Keratinocyte (primary cell): ENCODE data around the gene KHDC1L. TPM values are rescaled to one million over a fixed set of nuclear protein-coding genes. Genes with fewer than 3 reads are reported as not detected.

Source experiments
- DNase-seq: peaks from one replicate; pipeline ENCODE4 v3.0.0-alpha.2; 2011; ENCODE audit warnings: low read depth, missing footprints, low spot score
- FAIRE-seq: peaks from 2 replicates; lab custom pipeline; 2011; peaks lifted over from hg19 to GRCh38; lab: Jason Lieb, UNC
- H2AFZ ChIP-seq: 2 replicates; pipeline ENCODE4 v1.6.0; 2012; ENCODE audit warnings: low read length, control low read depth, inconsistent platforms; ENCODE audit not compliant: control insufficient read depth
- H3K27ac ChIP-seq: 2 replicates; pipeline ENCODE4 v1.5.1; 2011; ENCODE audit warnings: low read length; ENCODE audit not compliant: control insufficient read depth, insufficient read depth
- H3K27me3 ChIP-seq: 3 replicates; pipeline ENCODE4 v1.6.0; 2011; ENCODE audit warnings: low read length; ENCODE audit not compliant: control insufficient read depth, insufficient read depth; ENCODE audit errors: extremely low read depth
- H3K36me3 ChIP-seq, 2 experiments: 2 replicates in 1 of 2; 3 replicates in 1 of 2; pipeline ENCODE4 v1.5.1; 2011; ENCODE audit warnings: low read length in 2 of 2, mild to moderate bottlenecking in 1 of 2; ENCODE audit not compliant: control insufficient read depth in 2 of 2, insufficient read depth in 2 of 2; ENCODE audit errors: extremely low read depth in 1 of 2
- H3K4me1 ChIP-seq: 3 replicates; pipeline ENCODE4 v1.5.1; 2011; ENCODE audit warnings: low read length; ENCODE audit not compliant: control insufficient read depth, insufficient read depth; ENCODE audit errors: extremely low read depth
- H3K4me2 ChIP-seq: 3 replicates; pipeline ENCODE4 v1.6.0; 2011; ENCODE audit warnings: low read depth, low read length; ENCODE audit not compliant: control insufficient read depth, insufficient read depth; ENCODE audit errors: extremely low read depth
- H3K4me3 ChIP-seq, 3 experiments: fragments of 200-600 bp in 1 of 3; sonication (generic) in 1 of 3; 2 replicates in 2 of 3; 3 replicates in 1 of 3; pipeline ENCODE4 v1.5.1; 2011 to 2016; ENCODE audit warnings: low read length in 3 of 3, mild to moderate bottlenecking in 3 of 3, control low read depth in 2 of 3, inconsistent platforms in 1 of 3, low read depth in 1 of 3, mixed read lengths in 1 of 3, mixed run types in 1 of 3, moderate library complexity in 1 of 3; ENCODE audit not compliant: control insufficient read depth in 2 of 3, insufficient read depth in 2 of 3; ENCODE audit errors: extremely low read depth in 1 of 3
- H3K79me2 ChIP-seq: 2 replicates; pipeline ENCODE4 v1.6.0; 2012; ENCODE audit warnings: low read length; ENCODE audit not compliant: control insufficient read depth, insufficient read depth
- H3K9ac ChIP-seq: 3 replicates; pipeline ENCODE4 v1.6.0; 2011; ENCODE audit warnings: low read length; ENCODE audit not compliant: control insufficient read depth, insufficient read depth; ENCODE audit errors: extremely low read depth
- H3K9me1 ChIP-seq: 3 replicates; pipeline ENCODE4 v1.6.0; 2011; ENCODE audit warnings: low read length; ENCODE audit not compliant: control insufficient read depth, insufficient read depth; ENCODE audit errors: extremely low read depth
- H3K9me3 ChIP-seq: 2 replicates; pipeline ENCODE4 v1.5.1; 2012; ENCODE audit warnings: low read depth, low read length; ENCODE audit not compliant: control insufficient read depth
- H4K20me1 ChIP-seq: 3 replicates; pipeline ENCODE4 v1.6.0; 2011; ENCODE audit warnings: low read length; ENCODE audit not compliant: control insufficient read depth, insufficient read depth; ENCODE audit errors: extremely low read depth
- EZH2 ChIP-seq: IDR thresholded peaks from one replicate; pipeline ENCODE4 v1.6.1; 2012; ENCODE audit warnings: inconsistent platforms, mild to moderate bottlenecking, low read length, moderate library complexity
- dilution Hi-C: fragments of 300-500 bp; cut with MboI; formaldehyde crosslinking; loops from one replicate; pipeline ENCODE4 v1.7.0; 2020; ENCODE audit warnings: low sequenced_read_pairs; ENCODE audit not compliant: extremely low pct_ligation_motif_present
- polyA plus RNA-seq, 5 experiments: library from polyadenylated mRNA; depleted of rRNA in 3 of 5; stranded (reverse) in 3 of 5; stranded (forward) in 1 of 5; unstranded in 1 of 5; fragments of >200 nt; gene quantifications; 1 replicate in 1 of 5; 2 replicates in 3 of 5; 3 replicates in 1 of 5; pipeline versions ENCODE4 v1.2.1 to v1.2.3, GENCODE V29; 2011 to 2012; ENCODE audit warnings: missing spikeins in 2 of 5, low read depth in 1 of 5, low replicate concordance in 1 of 5
- TF ChIP-seq, protein P1 (sequence below), 3 experiments: IDR thresholded peaks in 1 of 3; conservative IDR thresholded peaks in 1 of 3; optimal IDR thresholded peaks in 1 of 3; 2 replicates in 2 of 3; 3 replicates in 1 of 3; pipeline versions ENCODE3 to v1.5.1; 2011; ENCODE audit warnings: low read length in 3 of 3, mild to moderate bottlenecking in 3 of 3, moderate library complexity in 2 of 3, control low read depth in 1 of 3, inconsistent platforms in 1 of 3; ENCODE audit not compliant: insufficient read depth in 2 of 3; ENCODE audit errors: extremely low read depth in 1 of 3

KHDC1L gene
- polyA plus RNA-seq, 1 donor (not counting 4 experiments of a cell fraction or from before 2014, with no cell fraction given) = not detected

DNA sequence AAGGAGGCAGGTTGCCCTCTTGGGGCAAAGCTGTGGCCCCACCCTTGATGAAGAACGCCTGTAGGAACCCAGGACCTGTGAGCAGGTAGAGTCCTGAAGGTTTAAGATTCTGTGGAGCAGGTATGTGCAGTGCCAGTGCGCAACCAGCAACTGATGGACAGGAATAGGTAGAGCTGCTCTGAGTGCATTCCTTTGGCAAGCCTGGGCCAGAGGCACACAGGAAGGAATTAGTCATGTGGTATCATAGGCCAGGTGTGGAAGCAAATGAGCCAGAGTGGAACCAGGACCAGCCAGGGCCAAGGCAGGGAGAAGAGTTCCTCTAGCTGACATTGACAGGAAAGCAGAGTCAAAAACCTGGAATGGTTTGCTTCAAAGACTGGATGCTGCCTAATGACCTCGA lies 39.1 kb upstream of the KHDC1L start:
- FAIRE-seq = peak; percentile 99
- no peaks in the 10 kb centered on the region for H4K20me1 ChIP-seq
- H3K79me2 ChIP-seq = peaks cover 21% of the 10 kb centered on the region
- H3K4me2 ChIP-seq = peak overlapping the region; percentile 80
- H3K27me3 ChIP-seq = no peaks in the 10 kb centered on the region
- H3K36me3 ChIP-seq = peaks cover 0 to 1% of the 10 kb centered on the region in 2 experiments
- H3K9ac ChIP-seq = no peak overlapping the region
- peak overlapping the region in 2 of 3 experiments; percentile 1 to 77 for H3K4me3 ChIP-seq
- no peak for TF ChIP-seq EZH2
- TF ChIP-seq, protein P1, sequence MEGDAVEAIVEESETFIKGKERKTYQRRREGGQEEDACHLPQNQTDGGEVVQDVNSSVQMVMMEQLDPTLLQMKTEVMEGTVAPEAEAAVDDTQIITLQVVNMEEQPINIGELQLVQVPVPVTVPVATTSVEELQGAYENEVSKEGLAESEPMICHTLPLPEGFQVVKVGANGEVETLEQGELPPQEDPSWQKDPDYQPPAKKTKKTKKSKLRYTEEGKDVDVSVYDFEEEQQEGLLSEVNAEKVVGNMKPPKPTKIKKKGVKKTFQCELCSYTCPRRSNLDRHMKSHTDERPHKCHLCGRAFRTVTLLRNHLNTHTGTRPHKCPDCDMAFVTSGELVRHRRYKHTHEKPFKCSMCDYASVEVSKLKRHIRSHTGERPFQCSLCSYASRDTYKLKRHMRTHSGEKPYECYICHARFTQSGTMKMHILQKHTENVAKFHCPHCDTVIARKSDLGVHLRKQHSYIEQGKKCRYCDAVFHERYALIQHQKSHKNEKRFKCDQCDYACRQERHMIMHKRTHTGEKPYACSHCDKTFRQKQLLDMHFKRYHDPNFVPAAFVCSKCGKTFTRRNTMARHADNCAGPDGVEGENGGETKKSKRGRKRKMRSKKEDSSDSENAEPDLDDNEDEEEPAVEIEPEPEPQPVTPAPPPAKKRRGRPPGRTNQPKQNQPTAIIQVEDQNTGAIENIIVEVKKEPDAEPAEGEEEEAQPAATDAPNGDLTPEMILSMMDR (optimal IDR thresholded peaks at IDR 0.05 in 1 of 3, IDR thresholded peaks at IDR 0.05 in 1 of 3, conservative IDR thresholded peaks at IDR 0.05 in 1 of 3; ENCODE audit: extremely low read depth in 1 of 3, insufficient read depth in 2 of 3, low read length in 3 of 3) = peak in 1 of 3 experiments; percentile 34
- no peaks in the 10 kb centered on the region for H3K9me1 ChIP-seq
- no peak overlapping the region for H2AFZ ChIP-seq
- DNase-seq = peak; percentile 97
- no peaks in the 10 kb centered on the region for H3K9me3 ChIP-seq
- H3K27ac ChIP-seq = peak overlapping the region; percentile 78
- H3K4me1 ChIP-seq = peaks cover 44% of the 10 kb centered on the region
- dilution Hi-C loops = no loop called here

DNA sequence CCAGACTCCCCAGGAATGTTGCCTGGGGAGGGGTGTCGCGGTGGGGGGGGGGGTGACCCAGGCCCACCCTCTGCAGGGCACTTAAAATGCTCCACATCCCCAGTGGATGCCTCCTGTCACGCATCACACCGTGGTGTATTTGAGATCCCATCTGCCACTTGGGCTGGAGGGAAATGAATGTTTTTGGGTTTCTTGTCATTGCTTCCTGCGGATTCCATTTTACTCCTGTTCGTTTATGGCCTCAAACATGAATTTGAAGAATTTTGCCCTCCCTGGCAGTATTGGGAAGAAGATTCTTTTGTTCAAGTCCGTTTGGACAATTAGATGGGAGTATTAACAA lies 38.2 kb upstream of the KHDC1L start:
- Histone ChIP-seq H3K9me3 (no peaks in the 10 kb centered on the region), H3K9me1 (no peaks in the 10 kb centered on the region), H3K4me1 (peaks cover 47% of the 10 kb centered on the region), H3K27ac (peak overlapping the region; percentile 78), H3K9ac (peak overlapping the region; percentile 73), H2AFZ (peak overlapping the region; percentile 82), H4K20me1 (no peaks in the 10 kb centered on the region), H3K4me3 (peak overlapping the region; percentile 52 to 77 (median 60)), H3K79me2 (peaks cover 20% of the 10 kb centered on the region), H3K36me3 (peaks cover 0 to 1% of the 10 kb centered on the region in 2 experiments), H3K27me3 (no peaks in the 10 kb centered on the region), H3K4me2 (peak overlapping the region; percentile 80)
- FAIRE-seq (no peak), DNase-seq (no peak)
- dilution Hi-C loops = no loop called here
- no peak for TF ChIP-seq EZH2
- TF ChIP-seq, protein P1 (optimal IDR thresholded peaks at IDR 0.05 in 1 of 3, IDR thresholded peaks at IDR 0.05 in 1 of 3, conservative IDR thresholded peaks at IDR 0.05 in 1 of 3; ENCODE audit: extremely low read depth in 1 of 3, insufficient read depth in 2 of 3, low read length in 3 of 3) = no peak
